Measurements from ENCODE around the gene MALSU1. TPM values are rescaled to one million over a fixed set of nuclear protein-coding genes. Genes with fewer than 3 reads are reported as not detected.

MALSU1 gene
- total RNA-seq, 1 experiment from 2014 or later = 114 TPM

DNA sequence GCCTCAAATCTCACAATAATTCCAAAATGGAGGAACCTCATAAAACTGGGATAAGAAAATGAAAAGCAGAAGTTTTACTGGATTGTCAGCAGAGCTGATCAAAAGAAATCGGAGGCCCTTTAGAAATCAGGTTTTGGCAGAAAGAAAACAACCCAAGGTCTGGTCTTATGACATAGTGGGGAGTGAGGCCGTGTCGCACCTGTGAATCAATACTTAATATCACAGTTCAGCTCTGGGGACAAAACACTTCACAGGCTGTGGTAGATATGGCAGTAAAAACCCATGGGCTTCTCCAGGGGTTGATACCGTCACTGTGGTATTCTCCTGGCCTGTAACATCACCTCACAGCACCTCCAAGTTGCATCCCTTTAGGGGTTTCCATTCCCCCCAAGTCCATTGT lies 6.5 kb upstream of the MALSU1 start:
- Mint-ChIP-seq H3K9me3 (ENCODE audit: low read depth, unreplicated experiment) (no peaks in the 10 kb centered on the region), H3K4me1 (ENCODE audit: low read depth, unreplicated experiment) (peaks cover 68% of the 10 kb centered on the region), H3K27me3 (ENCODE audit: unreplicated experiment) (no peaks in the 10 kb centered on the region), H3K36me3 (ENCODE audit: insufficient read depth, unreplicated experiment) (peaks cover 6% of the 10 kb centered on the region), H3K4me3 (ENCODE audit: low read depth, unreplicated experiment) (no peak overlapping the region), H3K27ac (ENCODE audit: unreplicated experiment) (no peak overlapping the region)
- intact Hi-C loops (cut with micrococcal nuclease; ENCODE audit: unreplicated experiment) = no loop called here
- CTCF ChIA-PET = no interaction called here
- no TSS peak for BruUV-seq (replicated peaks)
- DNase-seq = no peak
- TF ChIP-seq, protein P1, sequence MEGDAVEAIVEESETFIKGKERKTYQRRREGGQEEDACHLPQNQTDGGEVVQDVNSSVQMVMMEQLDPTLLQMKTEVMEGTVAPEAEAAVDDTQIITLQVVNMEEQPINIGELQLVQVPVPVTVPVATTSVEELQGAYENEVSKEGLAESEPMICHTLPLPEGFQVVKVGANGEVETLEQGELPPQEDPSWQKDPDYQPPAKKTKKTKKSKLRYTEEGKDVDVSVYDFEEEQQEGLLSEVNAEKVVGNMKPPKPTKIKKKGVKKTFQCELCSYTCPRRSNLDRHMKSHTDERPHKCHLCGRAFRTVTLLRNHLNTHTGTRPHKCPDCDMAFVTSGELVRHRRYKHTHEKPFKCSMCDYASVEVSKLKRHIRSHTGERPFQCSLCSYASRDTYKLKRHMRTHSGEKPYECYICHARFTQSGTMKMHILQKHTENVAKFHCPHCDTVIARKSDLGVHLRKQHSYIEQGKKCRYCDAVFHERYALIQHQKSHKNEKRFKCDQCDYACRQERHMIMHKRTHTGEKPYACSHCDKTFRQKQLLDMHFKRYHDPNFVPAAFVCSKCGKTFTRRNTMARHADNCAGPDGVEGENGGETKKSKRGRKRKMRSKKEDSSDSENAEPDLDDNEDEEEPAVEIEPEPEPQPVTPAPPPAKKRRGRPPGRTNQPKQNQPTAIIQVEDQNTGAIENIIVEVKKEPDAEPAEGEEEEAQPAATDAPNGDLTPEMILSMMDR (IDR thresholded peaks at IDR 0.05; ENCODE audit: unreplicated experiment) = no peak

DNA sequence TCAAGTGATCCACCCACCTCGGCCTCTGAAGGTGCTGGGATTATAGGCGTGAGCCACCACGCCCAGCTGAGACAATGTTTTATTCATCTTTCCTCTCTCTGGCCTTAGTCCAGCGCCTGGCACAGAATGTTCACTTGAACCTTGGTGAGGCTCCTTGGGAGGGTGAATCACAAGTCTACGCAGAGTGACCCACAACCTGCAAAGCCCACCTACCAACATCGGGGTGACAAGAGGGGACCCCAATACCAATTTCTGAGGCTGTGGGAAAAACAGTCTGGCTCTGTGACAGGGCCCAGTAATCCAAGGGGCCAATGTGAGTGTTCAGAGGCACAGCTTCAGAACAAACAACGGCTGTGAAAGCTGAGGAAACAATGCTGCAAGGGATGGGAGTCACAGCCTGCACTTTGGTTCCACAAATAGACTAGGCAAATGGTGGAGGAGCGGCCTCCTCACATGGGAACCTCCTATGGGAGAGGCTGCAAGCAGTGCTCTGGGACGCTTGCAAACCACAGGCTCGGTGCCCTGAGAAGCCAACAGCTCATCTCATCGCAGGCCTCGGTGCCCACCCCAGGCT lies 5.6 kb upstream of the MALSU1 start:
- Mint-ChIP-seq H3K4me3 (ENCODE audit: low read depth, unreplicated experiment) (no peak overlapping the region), H3K27ac (ENCODE audit: unreplicated experiment) (peak overlapping the region; percentile 46), H3K4me1 (ENCODE audit: low read depth, unreplicated experiment) (peaks cover 71% of the 10 kb centered on the region), H3K27me3 (ENCODE audit: unreplicated experiment) (no peaks in the 10 kb centered on the region), H3K36me3 (ENCODE audit: insufficient read depth, unreplicated experiment) (peaks cover 13% of the 10 kb centered on the region), H3K9me3 (ENCODE audit: low read depth, unreplicated experiment) (no peaks in the 10 kb centered on the region)
- intact Hi-C loops (cut with micrococcal nuclease; ENCODE audit: unreplicated experiment) = no loop called here
- peak; percentile 31 for DNase-seq
- TF ChIP-seq, protein P1 (IDR thresholded peaks at IDR 0.05; ENCODE audit: unreplicated experiment) = no peak
- no TSS peak for BruUV-seq (replicated peaks)
- CTCF ChIA-PET = interaction anchor here (1.1 to 2.8 kb wide), 5 partner anchors 11 to 54 kb away, joined by 3 to 12 read pairs (median 3); no protein-coding TSS in a partner anchor

DNA sequence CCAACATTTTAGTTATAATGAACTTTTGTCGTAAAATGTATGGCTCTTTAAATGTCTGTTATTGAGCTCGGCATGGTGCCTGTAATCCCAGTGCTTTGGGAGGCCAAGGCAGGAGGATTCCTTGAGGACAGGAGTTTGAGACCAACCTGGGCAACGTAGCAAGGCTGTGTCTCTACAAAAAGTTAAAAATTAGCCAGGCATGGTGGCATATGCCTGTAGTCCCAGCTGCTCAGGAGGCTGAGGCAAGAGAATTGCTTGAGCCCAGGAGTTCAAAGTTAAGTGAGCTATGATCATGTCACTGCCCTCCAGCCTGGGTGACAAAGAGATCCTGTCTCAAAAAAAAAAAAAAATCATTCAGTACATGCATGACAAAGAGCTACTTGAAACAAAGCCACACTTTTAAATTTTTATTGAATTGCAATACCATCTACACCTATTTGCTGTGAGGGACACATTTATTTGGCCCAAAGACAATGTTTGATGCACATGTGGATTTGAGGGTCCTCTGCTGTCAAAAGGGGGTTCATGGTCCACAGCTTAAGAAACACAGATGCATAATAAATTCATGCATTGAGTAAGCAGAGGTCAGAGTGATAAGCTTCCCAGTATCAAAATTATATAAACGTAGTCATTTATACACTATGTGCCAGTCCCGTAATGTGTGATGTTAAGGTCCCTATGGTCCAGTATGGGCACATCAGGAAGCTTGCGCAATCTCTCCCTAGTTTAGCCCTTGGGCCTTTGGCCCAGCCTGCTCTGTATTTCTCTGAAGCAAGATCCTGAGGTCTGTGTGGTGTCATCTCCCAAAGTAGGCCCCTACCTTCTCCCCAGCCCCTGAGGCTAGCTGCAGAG lies 4.4 kb upstream of the MALSU1 start:
- TF ChIP-seq, protein P1 (IDR thresholded peaks at IDR 0.05; ENCODE audit: unreplicated experiment) = no peak
- H3K36me3 Mint-ChIP-seq (ENCODE audit: insufficient read depth, unreplicated experiment) = peaks cover 24% of the 10 kb centered on the region
- CTCF ChIA-PET = interaction anchor here (0.6 to 2.8 kb wide), 7 partner anchors 9 to 53 kb away, joined by 3 to 12 read pairs (median 3); no protein-coding TSS in a partner anchor
- no TSS peak for BruUV-seq (replicated peaks)
- H3K27me3 Mint-ChIP-seq (ENCODE audit: unreplicated experiment) = no peaks in the 10 kb centered on the region
- H3K4me1 Mint-ChIP-seq (ENCODE audit: low read depth, unreplicated experiment) = peaks cover 71% of the 10 kb centered on the region
- no peak overlapping the region for H3K4me3 Mint-ChIP-seq (ENCODE audit: low read depth, unreplicated experiment)
- intact Hi-C loops (cut with micrococcal nuclease; ENCODE audit: unreplicated experiment) = no loop called here
- peak overlapping the region; percentile 38 for H3K27ac Mint-ChIP-seq (ENCODE audit: unreplicated experiment)
- peak; percentile 20 for DNase-seq
- H3K9me3 Mint-ChIP-seq (ENCODE audit: low read depth, unreplicated experiment) = no peaks in the 10 kb centered on the region

DNA sequence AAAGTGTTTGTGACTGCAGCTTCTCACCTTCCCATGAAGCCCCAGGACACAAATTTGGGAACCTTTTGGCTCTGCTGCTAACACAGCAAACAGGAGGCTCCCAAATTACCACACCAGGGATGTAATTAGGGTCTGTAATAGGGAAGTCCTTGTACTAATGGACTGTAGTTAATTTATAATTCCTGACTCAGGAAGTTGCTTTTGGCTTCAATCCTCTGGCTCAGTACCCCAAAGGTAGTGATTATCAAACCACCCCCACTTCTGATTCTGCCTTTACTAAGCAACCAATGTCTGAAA lies 3.8 kb upstream of the MALSU1 start:
- H3K27me3 Mint-ChIP-seq (ENCODE audit: unreplicated experiment) = no peaks in the 10 kb centered on the region
- CTCF ChIA-PET = interaction anchor here (0.6 to 2.8 kb wide), 2 partner anchors 8 to 22 kb away, joined by 3 to 12 read pairs; no protein-coding TSS in a partner anchor
- BruUV-seq (replicated peaks) = no TSS peak

More for the DNA sequence above, 3.8 kb upstream of the MALSU1 start:
- intact Hi-C loops (cut with micrococcal nuclease; ENCODE audit: unreplicated experiment) = no loop called here
- Mint-ChIP-seq H3K36me3 (ENCODE audit: insufficient read depth, unreplicated experiment) (peaks cover 30% of the 10 kb centered on the region), H3K27ac (ENCODE audit: unreplicated experiment) (peak overlapping the region; percentile 38), H3K4me3 (ENCODE audit: low read depth, unreplicated experiment) (no peak overlapping the region), H3K9me3 (ENCODE audit: low read depth, unreplicated experiment) (no peaks in the 10 kb centered on the region), H3K4me1 (ENCODE audit: low read depth, unreplicated experiment) (peaks cover 71% of the 10 kb centered on the region)
- TF ChIP-seq, protein P1 (IDR thresholded peaks at IDR 0.05; ENCODE audit: unreplicated experiment) = no peak
- no peak for DNase-seq
